Measurements from ENCODE around the gene FAM111B. TPM values are rescaled to one million over a fixed set of nuclear protein-coding genes. Genes with fewer than 3 reads are reported as not detected.

Gene FAM111B
- total and polyA plus RNA-seq, 4 donors: 3.3 to 10.5 (median 7.6) TPM

DNA sequence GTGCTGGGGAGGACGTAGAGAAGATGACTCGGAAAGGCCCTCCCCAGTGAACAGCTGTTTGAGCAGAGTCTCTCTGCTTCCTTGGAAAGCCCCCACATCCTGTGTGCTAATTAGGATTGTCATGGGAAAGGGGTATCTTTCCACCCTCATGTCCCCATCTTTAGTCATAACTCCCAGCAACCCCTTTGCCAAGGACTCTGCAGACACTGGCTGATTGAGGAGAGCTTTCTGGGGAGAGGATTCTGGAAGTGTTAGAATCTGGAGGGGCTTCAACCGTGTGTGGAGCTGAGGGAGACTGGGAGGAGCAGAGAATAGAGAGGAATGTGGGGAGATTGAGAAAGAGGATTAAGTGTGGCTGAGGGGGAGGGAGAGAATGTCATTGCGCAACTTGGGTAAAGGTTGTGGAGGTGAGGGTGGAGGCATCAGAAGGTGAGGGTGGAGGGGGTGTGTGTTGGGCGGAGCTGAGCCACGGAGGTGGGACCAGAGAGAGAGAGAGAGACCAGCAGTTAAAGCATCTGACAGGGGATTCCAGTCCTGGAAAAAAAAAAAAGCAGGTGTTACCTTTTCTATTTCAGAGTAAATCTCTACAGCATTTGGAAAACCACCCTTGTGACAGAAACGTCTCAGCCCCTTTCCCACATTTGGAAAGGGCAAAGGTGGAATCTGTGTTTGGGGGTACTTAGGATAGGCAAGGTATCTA lies 67.1 kb downstream of the FAM111B start:
- Histone ChIP-seq H3K36me3 (ENCODE audit: control insufficient read depth, insufficient read depth, low read length) (no peaks in the 10 kb centered on the region), H3K27ac (ENCODE audit: low read depth, low read length) (peak overlapping the region; percentile 81), H3K4me3 (ENCODE audit: low read depth, low read length) (peak overlapping the region; percentile 81), H3K9me3 (ENCODE audit: control insufficient read depth, insufficient read depth, low read length) (no peaks in the 10 kb centered on the region), H3K27me3 (ENCODE audit: control insufficient read depth, insufficient read depth, low read length) (no peaks in the 10 kb centered on the region), H3K4me1 (ENCODE audit: control insufficient read depth, insufficient read depth, low read length) (peaks cover 36% of the 10 kb centered on the region)
- DNase-seq (ENCODE audit: low read depth in 4 of 6, low spot score in 6 of 6): peak in 2 of 6 donors; percentile 63 to 67
- 17% methylated on average over 3 of the region's 7 CpGs for WGBS (ENCODE audit: insufficient coverage)

DNA sequence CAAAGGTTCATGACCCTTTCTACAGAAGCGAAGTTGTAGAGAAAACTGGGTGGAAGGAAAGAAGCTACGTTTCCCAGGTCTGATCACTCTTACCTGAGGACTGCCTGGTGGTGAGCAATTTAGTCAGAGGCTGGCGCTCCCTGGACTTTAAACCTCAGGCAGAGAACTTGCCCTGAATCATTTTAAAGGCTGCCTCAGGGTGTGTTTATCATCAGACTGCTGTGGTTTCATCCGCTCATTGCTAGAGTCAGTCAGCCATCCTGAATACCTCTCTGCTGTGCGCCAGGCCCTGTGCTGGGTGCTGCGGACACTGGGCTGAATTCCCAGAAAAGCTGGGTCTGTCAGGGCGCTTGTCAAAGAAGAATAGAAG lies 67.6 kb downstream of the FAM111B start:
- DNase-seq (ENCODE audit: low read depth in 4 of 6, low spot score in 6 of 6): peak in 1 of 6 donors; percentile 20
- Histone ChIP-seq H3K9me3 (ENCODE audit: control insufficient read depth, insufficient read depth, low read length) (no peaks in the 10 kb centered on the region), H3K36me3 (ENCODE audit: control insufficient read depth, insufficient read depth, low read length) (peaks cover 1% of the 10 kb centered on the region), H3K4me1 (ENCODE audit: control insufficient read depth, insufficient read depth, low read length) (peaks cover 36% of the 10 kb centered on the region), H3K4me3 (ENCODE audit: low read depth, low read length) (peak overlapping the region; percentile 81), H3K27me3 (ENCODE audit: control insufficient read depth, insufficient read depth, low read length) (no peaks in the 10 kb centered on the region), H3K27ac (ENCODE audit: low read depth, low read length) (peak overlapping the region; percentile 81)
- 34% methylated on average over 7 of the region's 7 CpGs for WGBS (ENCODE audit: insufficient coverage)

DNA sequence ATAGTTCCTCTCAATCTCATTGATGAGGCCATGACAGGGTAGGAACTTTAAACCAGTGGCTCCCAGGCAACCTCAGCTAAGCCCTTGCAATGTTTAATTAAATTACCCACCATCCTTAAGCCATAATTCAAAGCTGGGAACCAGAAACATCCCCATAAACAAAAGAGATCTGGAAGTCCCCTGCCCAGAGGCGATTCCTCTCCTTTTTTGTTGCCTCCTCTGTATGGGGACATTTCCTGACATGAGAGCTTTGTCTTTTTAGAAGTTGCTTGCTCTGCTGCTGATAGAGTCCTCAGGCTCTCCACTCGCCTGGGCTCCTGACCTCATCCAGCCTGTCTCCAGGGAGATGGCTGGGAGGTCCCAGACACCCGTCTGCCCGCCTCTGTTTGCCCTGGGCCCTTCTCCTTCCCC lies 68.1 kb downstream of the FAM111B start:
- peaks cover 3% of the 10 kb centered on the region for H3K36me3 ChIP-seq (ENCODE audit: control insufficient read depth, insufficient read depth, low read length)
- peak overlapping the region; percentile 81 for H3K27ac ChIP-seq (ENCODE audit: low read depth, low read length)

DNA sequence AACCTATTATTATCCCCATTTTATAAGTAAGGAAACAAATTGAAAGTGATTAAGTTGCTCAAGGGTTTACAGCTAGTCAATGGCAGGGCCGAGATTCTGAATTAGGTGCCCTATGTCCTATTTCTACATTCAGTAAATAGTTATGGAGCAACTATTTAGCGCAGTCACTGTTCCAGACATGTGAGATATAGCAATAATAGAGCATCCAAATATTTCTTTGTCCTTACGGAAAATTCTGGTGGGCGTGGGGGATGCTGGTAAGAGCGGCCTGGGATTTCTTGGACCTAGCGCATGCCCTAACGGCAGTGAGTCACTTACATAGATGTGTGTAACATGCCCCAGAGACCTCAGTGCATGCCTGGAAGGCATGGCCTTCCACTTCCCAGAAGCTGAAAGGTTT lies 69.3 kb downstream of the FAM111B start:
- no peaks in the 10 kb centered on the region for H3K27me3 ChIP-seq (ENCODE audit: control insufficient read depth, insufficient read depth, low read length)
- WGBS (ENCODE audit: insufficient coverage): 74% methylated on average over 5 of the region's 7 CpGs
- peaks cover 40% of the 10 kb centered on the region for H3K4me1 ChIP-seq (ENCODE audit: control insufficient read depth, insufficient read depth, low read length)
- no peak overlapping the region for H3K4me3 ChIP-seq (ENCODE audit: low read depth, low read length)
- H3K9me3 ChIP-seq (ENCODE audit: control insufficient read depth, insufficient read depth, low read length): no peaks in the 10 kb centered on the region
- no peak for DNase-seq (ENCODE audit: low read depth in 4 of 6, low spot score in 6 of 6)
- peak overlapping the region; percentile 81 for H3K27ac ChIP-seq (ENCODE audit: low read depth, low read length)
- H3K36me3 ChIP-seq (ENCODE audit: control insufficient read depth, insufficient read depth, low read length): peaks cover 4% of the 10 kb centered on the region

More for the DNA sequence above, 68.1 kb downstream of the FAM111B start:
- Histone ChIP-seq H3K4me1 (ENCODE audit: control insufficient read depth, insufficient read depth, low read length) (peaks cover 36% of the 10 kb centered on the region), H3K9me3 (ENCODE audit: control insufficient read depth, insufficient read depth, low read length) (no peaks in the 10 kb centered on the region), H3K27me3 (ENCODE audit: control insufficient read depth, insufficient read depth, low read length) (no peaks in the 10 kb centered on the region), H3K4me3 (ENCODE audit: low read depth, low read length) (peak overlapping the region; percentile 81)
- WGBS (ENCODE audit: insufficient coverage): 28% methylated on average over 4 of the region's 4 CpGs
- DNase-seq (ENCODE audit: low read depth in 4 of 6, low spot score in 6 of 6): peak in 2 of 6 donors; percentile 81 to 89

Other genes starting within 250 kb of the FAM111B start
- 1 to 10 TPM; 1.4 to 3.6 TPM for gene GLYATL1, start 167.7 kb upstream of the FAM111B start, total RNA-seq
- 1 to 10 TPM; 5.7 to 6.1 TPM for gene GLYATL1, start 167.7 kb upstream of the FAM111B start, polyA plus RNA-seq (ENCODE audit: insufficient read length in 2 of 2)
- gene GLYATL1B, start 20.9 kb upstream of the FAM111B start, total RNA-seq: not detected
- gene GLYATL1B, start 20.9 kb upstream of the FAM111B start, polyA plus RNA-seq (ENCODE audit: insufficient read length in 2 of 2): not detected
- 10 to 100 TPM; 34.8 to 47.5 TPM for gene FAM111A, start 35.6 kb downstream of the FAM111B start, total RNA-seq
- gene FAM111A, start 35.6 kb downstream of the FAM111B start, polyA plus RNA-seq (ENCODE audit: insufficient read length in 2 of 2): 10 to 100 TPM; 25.3 to 27.4 TPM
- 10 to 100 TPM; 27.8 to 28.3 TPM for gene DTX4, start 64.9 kb downstream of the FAM111B start, total RNA-seq
- gene DTX4, start 64.9 kb downstream of the FAM111B start, polyA plus RNA-seq (ENCODE audit: insufficient read length in 2 of 2): 100 to 1,000 TPM; 104 to 108 TPM
- 10 to 100 TPM; 15.0 to 15.8 TPM for gene MPEG1, start 105.7 kb downstream of the FAM111B start, total RNA-seq
- 1 to 10 TPM; 4.5 to 5.5 TPM for gene MPEG1, start 105.7 kb downstream of the FAM111B start, polyA plus RNA-seq (ENCODE audit: insufficient read length in 2 of 2)